IMR-90 (cell line): ENCODE results near the gene LCE4A. TPM values are rescaled to one million over a fixed set of nuclear protein-coding genes. Genes with fewer than 3 reads are reported as not detected.

Experiments
- polyA plus RNA-seq, 3 experiments: library from polyadenylated mRNA; depleted of rRNA; stranded (reverse); fragments of >200 nt; gene quantifications; 2 replicates each; pipeline ENCODE4 v1.2.3, GENCODE V29; 2012; ENCODE audit warnings: low replicate concordance in 1 of 3
- total RNA-seq: library from RNA; depleted of rRNA; stranded (reverse); fragments of >200 nt; gene quantifications from 2 replicates; pipeline ENCODE4 v1.2.3, GENCODE V29; 2012; rRNA removed

Gene LCE4A
- total and polyA plus RNA-seq, 2 of the 4 experiments (the other 2 are of a cell fraction): not detected

Other genes starting within 250 kb of the LCE4A start
- not detected in 2 replicates for gene LCE5A, start 197.4 kb upstream of the LCE4A start, total RNA-seq
- not detected in 2 replicates for gene LCE5A, start 197.4 kb upstream of the LCE4A start, polyA plus RNA-seq (2012; rRNA removed)
- not detected in 2 replicates for gene CRCT1, start 193.7 kb upstream of the LCE4A start, total RNA-seq
- not detected in 2 replicates for gene CRCT1, start 193.7 kb upstream of the LCE4A start, polyA plus RNA-seq (2012; rRNA removed)
- not detected in 2 replicates for gene LCE3E, start 141.4 kb upstream of the LCE4A start, total RNA-seq
- not detected in 2 replicates for gene LCE3E, start 141.4 kb upstream of the LCE4A start, polyA plus RNA-seq (2012; rRNA removed)
- not detected in 2 replicates for gene LCE3D, start 127.6 kb upstream of the LCE4A start, total RNA-seq
- gene LCE3D, start 127.6 kb upstream of the LCE4A start, polyA plus RNA-seq (2012; rRNA removed): not detected in 2 replicates
- gene LCE3C, start 107.9 kb upstream of the LCE4A start, total RNA-seq: not detected in 2 replicates
- not detected in 2 replicates for gene LCE3C, start 107.9 kb upstream of the LCE4A start, polyA plus RNA-seq (2012; rRNA removed)
- not detected in 2 replicates for gene LCE3B, start 94.3 kb upstream of the LCE4A start, total RNA-seq
- not detected in 2 replicates for gene LCE3B, start 94.3 kb upstream of the LCE4A start, polyA plus RNA-seq (2012; rRNA removed)
- gene LCE3A, start 85.1 kb upstream of the LCE4A start, total RNA-seq: not detected in 2 replicates
- not detected in 2 replicates for gene LCE3A, start 85.1 kb upstream of the LCE4A start, polyA plus RNA-seq (2012; rRNA removed)
- not detected in 2 replicates for gene LCE2D, start 44.8 kb upstream of the LCE4A start, total RNA-seq
- gene LCE2D, start 44.8 kb upstream of the LCE4A start, polyA plus RNA-seq (2012; rRNA removed): not detected in 2 replicates
- not detected in 2 replicates for gene LCE2C, start 32.9 kb upstream of the LCE4A start, total RNA-seq
- not detected in 2 replicates for gene LCE2C, start 32.9 kb upstream of the LCE4A start, polyA plus RNA-seq (2012; rRNA removed)
- gene LCE2B, start 22.0 kb upstream of the LCE4A start, total RNA-seq: not detected in 2 replicates
- gene LCE2B, start 22.0 kb upstream of the LCE4A start, polyA plus RNA-seq (2012; rRNA removed): not detected in 2 replicates
- not detected in 2 replicates for gene LCE2A, start 9.8 kb upstream of the LCE4A start, total RNA-seq
- gene LCE2A, start 9.8 kb upstream of the LCE4A start, polyA plus RNA-seq (2012; rRNA removed): 0.24 and 0.50 TPM in 2 replicates
- gene KPRP, start 49.9 kb downstream of the LCE4A start, total RNA-seq: not detected in 2 replicates
- gene KPRP, start 49.9 kb downstream of the LCE4A start, polyA plus RNA-seq (2012; rRNA removed): not detected in 2 replicates
- not detected in 2 replicates for gene LCE1F, start 67.0 kb downstream of the LCE4A start, total RNA-seq
- not detected in 2 replicates for gene LCE1F, start 67.0 kb downstream of the LCE4A start, polyA plus RNA-seq (2012; rRNA removed)
- not detected in 2 replicates for gene LCE1E, start 78.1 kb downstream of the LCE4A start, total RNA-seq
- gene LCE1E, start 78.1 kb downstream of the LCE4A start, polyA plus RNA-seq (2012; rRNA removed): not detected in 2 replicates
- not detected in 2 replicates for gene LCE1D, start 88.6 kb downstream of the LCE4A start, total RNA-seq
- gene LCE1D, start 88.6 kb downstream of the LCE4A start, polyA plus RNA-seq (2012; rRNA removed): not detected in 2 replicates
- gene LCE1C, start 98.5 kb downstream of the LCE4A start, total RNA-seq: not detected in 2 replicates
- gene LCE1C, start 98.5 kb downstream of the LCE4A start, polyA plus RNA-seq (2012; rRNA removed): not detected in 2 replicates
- gene LCE1B, start 103.8 kb downstream of the LCE4A start, total RNA-seq: not detected in 2 replicates
- gene LCE1B, start 103.8 kb downstream of the LCE4A start, polyA plus RNA-seq (2012; rRNA removed): not detected in 2 replicates
- gene LCE1A, start 119.3 kb downstream of the LCE4A start, total RNA-seq: not detected in 2 replicates
- not detected in 2 replicates for gene LCE1A, start 119.3 kb downstream of the LCE4A start, polyA plus RNA-seq (2012; rRNA removed)
- gene LCE6A, start 134.7 kb downstream of the LCE4A start, total RNA-seq: not detected in 2 replicates
- not detected in 2 replicates for gene LCE6A, start 134.7 kb downstream of the LCE4A start, polyA plus RNA-seq (2012; rRNA removed)
- gene LCE7A, start 151.8 kb downstream of the LCE4A start, total RNA-seq: not detected in 2 replicates
- gene LCE7A, start 151.8 kb downstream of the LCE4A start, polyA plus RNA-seq (2012; rRNA removed): not detected in 2 replicates
- not detected in 2 replicates for gene SMCP, start 170.2 kb downstream of the LCE4A start, total RNA-seq
- gene SMCP, start 170.2 kb downstream of the LCE4A start, polyA plus RNA-seq (2012; rRNA removed): not detected in 2 replicates
- not detected in 2 replicates for gene IVL, start 200.4 kb downstream of the LCE4A start, total RNA-seq
- gene IVL, start 200.4 kb downstream of the LCE4A start, polyA plus RNA-seq (2012; rRNA removed): not detected in 2 replicates
- not detected in 2 replicates for gene SPRR5, start 239.0 kb downstream of the LCE4A start, total RNA-seq
- gene SPRR5, start 239.0 kb downstream of the LCE4A start, polyA plus RNA-seq (2012; rRNA removed): not detected in 2 replicates